Measurements from ENCODE around the gene EP400. TPM values are rescaled to one million over a fixed set of nuclear protein-coding genes. Genes with fewer than 3 reads are reported as not detected.

The EP400 gene
- total RNA-seq, 1 donor from 2014 or later: 41.4 TPM

DNA sequence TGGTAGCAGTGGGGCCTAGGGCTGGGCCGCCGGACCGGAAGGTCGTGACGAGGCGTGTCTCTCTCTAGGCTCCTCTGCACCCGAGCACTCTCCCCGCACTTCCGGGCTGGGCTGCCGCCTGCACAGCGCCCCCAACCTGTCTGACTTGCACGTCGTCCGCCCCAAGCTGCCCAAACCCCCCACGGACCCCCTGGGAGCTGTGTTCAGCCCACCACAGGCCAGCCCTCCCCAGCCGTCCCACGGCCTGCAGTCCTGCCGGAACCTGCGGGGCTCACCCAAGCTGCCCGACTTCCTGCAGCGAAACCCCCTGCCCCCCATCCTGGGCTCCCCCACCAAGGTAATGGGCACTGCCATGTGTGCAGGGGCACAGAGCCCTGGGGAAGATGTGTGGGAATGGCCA, 33.9 kb upstream of the EP400 start:
- DNase-seq: peak; percentile 62
- Histone ChIP-seq H3K4me1 (peaks cover 9% of the 10 kb centered on the region), H3K9me3 (no peaks in the 10 kb centered on the region), H3K27ac (no peak overlapping the region), H3K27me3 (no peaks in the 10 kb centered on the region), H3K36me3 (peaks cover 71% of the 10 kb centered on the region), H3K4me3 (no peak overlapping the region)
- TF ChIP-seq, protein P1, sequence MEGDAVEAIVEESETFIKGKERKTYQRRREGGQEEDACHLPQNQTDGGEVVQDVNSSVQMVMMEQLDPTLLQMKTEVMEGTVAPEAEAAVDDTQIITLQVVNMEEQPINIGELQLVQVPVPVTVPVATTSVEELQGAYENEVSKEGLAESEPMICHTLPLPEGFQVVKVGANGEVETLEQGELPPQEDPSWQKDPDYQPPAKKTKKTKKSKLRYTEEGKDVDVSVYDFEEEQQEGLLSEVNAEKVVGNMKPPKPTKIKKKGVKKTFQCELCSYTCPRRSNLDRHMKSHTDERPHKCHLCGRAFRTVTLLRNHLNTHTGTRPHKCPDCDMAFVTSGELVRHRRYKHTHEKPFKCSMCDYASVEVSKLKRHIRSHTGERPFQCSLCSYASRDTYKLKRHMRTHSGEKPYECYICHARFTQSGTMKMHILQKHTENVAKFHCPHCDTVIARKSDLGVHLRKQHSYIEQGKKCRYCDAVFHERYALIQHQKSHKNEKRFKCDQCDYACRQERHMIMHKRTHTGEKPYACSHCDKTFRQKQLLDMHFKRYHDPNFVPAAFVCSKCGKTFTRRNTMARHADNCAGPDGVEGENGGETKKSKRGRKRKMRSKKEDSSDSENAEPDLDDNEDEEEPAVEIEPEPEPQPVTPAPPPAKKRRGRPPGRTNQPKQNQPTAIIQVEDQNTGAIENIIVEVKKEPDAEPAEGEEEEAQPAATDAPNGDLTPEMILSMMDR (IDR thresholded peaks at IDR 0.05): no peak
- intact Hi-C loops (cut with DNase I): no loop called here
- ATAC-seq: no peak

DNA sequence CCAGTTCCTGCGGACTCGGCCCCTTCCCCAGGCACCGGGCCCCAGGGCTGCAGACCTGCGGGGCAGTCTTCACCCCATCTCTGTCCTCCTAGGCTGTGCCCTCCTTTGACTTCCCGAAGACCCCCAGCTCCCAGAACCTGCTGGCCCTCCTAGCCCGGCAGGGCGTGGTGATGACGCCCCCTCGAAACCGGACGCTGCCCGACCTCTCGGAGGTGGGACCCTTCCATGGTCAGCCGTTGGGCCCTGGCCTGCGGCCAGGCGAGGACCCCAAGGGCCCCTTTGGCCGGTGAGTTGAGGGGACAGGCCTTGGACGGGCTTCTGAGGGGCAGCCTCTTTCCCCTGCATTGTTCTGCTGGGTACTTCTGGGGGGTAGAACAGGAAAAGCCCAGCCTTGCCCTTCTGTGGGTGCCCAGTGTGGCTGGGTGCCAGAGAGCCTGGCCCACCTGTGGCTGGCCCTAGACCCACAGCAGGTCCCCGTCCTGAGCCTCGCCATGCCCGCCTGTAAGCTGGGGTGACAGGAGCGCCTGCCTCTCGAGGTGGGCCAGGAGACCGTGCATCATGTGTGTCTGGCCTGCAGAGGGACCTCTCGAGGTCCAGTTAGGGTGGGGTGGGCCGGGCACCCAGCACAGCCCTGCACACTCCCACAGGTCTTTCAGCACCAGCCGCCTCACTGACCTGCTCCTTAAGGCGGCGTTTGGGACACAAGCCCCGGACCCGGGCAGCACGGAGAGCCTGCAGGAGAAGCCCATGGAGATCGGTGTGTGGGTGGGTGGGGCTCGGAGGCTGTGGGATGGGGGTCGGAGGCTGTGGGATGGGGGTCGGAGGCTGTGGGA, 33.2 kb upstream of the EP400 start:
- DNase-seq: peak; percentile 61

DNA sequence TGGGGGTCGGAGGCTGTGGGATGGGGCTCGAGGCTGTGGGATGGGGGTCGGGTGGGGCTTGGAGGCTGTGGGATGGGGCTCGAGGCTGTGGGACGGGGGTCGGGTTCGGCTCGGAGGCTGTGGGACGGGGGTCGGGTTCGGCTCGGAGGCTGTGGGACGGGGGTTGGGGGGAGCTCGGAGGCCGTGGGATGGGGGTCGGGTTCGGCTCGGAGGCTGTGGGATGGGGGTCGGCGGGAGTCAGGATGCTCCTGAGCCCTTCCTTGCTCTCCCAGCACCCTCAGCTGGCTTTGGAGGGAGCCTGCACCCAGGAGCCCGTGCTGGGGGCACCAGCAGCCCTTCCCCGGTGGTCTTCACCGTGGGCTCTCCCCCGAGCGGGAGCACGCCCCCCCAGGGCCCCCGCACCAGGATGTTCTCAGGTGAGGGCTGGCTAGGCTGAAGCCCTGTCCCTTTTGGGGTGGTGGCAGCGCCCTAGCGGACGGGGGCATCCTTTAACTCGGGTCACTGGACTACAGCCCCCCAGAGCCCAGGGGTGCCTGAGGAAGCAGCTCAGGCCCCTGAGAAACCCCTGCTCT, 32.5 kb upstream of the EP400 start:
- TF ChIP-seq, protein P1 (IDR thresholded peaks at IDR 0.05): no peak
- intact Hi-C loops (cut with DNase I): no loop called here
- peaks cover 4% of the 10 kb centered on the region for H3K4me1 ChIP-seq
- H3K36me3 ChIP-seq: peaks cover 68% of the 10 kb centered on the region
- H3K27me3 ChIP-seq: no peaks in the 10 kb centered on the region
- H3K9me3 ChIP-seq: no peaks in the 10 kb centered on the region
- DNase-seq (no peak), ATAC-seq (no peak)
- no peak overlapping the region for H3K4me3 ChIP-seq
- no peak overlapping the region for H3K27ac ChIP-seq

More for the DNA sequence above, 33.2 kb upstream of the EP400 start:
- TF ChIP-seq, protein P1 (IDR thresholded peaks at IDR 0.05): no peak
- Histone ChIP-seq H3K36me3 (peaks cover 69% of the 10 kb centered on the region), H3K4me3 (no peak overlapping the region), H3K4me1 (peaks cover 9% of the 10 kb centered on the region), H3K27ac (no peak overlapping the region), H3K9me3 (no peaks in the 10 kb centered on the region), H3K27me3 (no peaks in the 10 kb centered on the region)
- intact Hi-C loops (cut with DNase I): no loop called here
- ATAC-seq: no peak

DNA sequence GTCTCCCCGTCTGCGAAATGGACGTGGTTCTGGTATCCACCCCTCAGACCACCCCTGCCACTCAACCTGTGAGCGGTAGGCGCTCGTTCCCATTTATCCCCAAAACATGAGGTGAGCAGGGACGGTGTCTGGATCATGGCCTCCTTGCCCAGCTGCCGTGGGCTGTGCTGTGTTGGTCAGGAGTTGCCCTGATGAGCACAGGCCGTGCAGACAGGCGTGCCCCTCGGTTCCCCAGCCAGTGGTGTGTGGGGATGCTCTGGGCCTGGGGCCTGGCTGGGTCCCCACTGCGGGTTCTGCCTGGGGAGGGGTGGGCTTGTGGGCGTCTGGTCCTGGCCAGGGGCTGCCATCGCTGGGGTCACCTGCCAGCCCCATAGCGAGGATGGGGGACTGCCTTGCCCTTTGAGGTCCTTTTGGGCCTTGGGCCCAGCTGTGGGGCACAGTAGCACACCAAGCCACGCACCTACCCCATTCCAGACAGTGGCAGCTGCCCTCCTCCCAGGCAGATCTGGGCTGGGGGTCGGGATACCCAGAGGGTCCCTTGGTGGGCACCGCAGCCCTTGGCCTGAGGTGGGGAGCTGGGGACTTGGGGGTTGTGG, 31.9 kb upstream of the EP400 start:
- H3K27me3 ChIP-seq: no peaks in the 10 kb centered on the region
- H3K9me3 ChIP-seq: no peaks in the 10 kb centered on the region
- H3K4me1 ChIP-seq: no peaks in the 10 kb centered on the region
- TF ChIP-seq, protein P1 (IDR thresholded peaks at IDR 0.05): no peak
- H3K4me3 ChIP-seq: no peak overlapping the region
- H3K36me3 ChIP-seq: peaks cover 64% of the 10 kb centered on the region
- no peak overlapping the region for H3K27ac ChIP-seq
- ATAC-seq (no peak), DNase-seq (no peak)
- intact Hi-C loops (cut with DNase I): no loop called here

DNA sequence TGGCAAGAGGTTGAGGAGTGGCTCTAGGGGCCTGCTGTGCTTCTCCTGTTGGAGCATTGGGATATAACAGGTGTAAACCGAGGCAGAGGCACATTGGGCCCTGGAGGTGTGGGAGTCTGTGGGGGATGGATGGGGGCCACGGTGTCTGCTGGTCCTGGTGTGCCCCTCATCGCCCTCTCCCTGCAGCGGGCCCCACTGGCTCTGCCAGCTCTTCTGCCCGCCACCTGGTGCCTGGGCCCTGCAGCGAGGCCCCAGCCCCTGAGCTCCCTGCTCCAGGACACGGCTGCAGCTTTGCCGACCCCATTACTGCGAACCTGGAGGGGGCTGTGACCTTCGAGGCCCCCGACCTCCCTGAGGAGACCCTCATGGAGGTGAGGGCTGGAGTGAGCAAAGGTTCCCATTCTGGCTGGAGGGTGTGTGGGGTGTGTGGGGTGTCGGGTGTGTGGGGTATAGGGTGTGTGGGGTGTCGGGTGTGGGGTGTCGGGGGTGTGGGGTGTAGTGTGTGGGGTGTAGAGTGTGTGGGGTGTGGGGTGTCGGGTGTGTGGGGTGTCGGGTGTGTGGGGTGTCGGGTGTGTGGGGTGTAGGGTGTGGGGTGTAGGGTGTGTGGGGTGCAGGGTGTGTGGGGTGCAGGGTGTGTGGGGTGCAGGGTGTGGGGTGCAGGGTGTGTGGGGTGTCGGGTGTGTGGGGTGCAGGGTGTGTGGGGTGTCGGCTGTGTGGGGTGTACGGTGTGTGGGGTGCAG, 31.3 kb upstream of the EP400 start:
- DNase-seq: no peak
- Histone ChIP-seq H3K36me3 (peaks cover 60% of the 10 kb centered on the region), H3K9me3 (no peaks in the 10 kb centered on the region), H3K27me3 (no peaks in the 10 kb centered on the region), H3K4me3 (no peak overlapping the region), H3K4me1 (no peaks in the 10 kb centered on the region), H3K27ac (no peak overlapping the region)
- TF ChIP-seq, protein P1 (IDR thresholded peaks at IDR 0.05): no peak
- intact Hi-C loops (cut with DNase I): no loop called here
- ATAC-seq: no peak

Data from upper lobe of right lung (tissue), 1 donor.